CD1c-positive myeloid dendritic cell (primary cell): ENCODE results near the gene BCL6.

Source experiments
- DNase-seq: peaks from one replicate; pipeline ENCODE4 v3.0.0-alpha.2; 2016; ENCODE audit errors: extremely low spot score

Gene BCL6

DNA sequence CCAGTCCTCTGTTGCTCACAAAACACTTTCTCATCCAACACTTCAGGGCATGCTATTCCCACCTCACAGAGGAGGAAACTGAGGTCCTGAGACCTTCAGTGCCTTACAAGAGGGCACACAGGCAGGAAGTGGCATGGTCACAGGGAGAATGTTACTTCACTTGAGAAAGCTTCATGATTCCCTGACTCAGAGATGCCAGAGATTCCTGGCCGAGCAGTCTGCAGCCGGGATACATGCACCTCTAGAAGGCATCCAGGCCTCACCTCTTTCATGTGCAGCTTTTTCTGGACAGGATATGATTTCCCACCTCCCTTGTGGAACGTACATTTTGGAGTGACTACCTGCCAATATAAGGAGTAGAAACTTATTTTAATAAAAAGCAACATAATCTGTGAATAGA is 72.3 kb downstream of the BCL6 start:
- DNase-seq = no peak
